DOHH2 (cell line): ENCODE results near the gene TEX2.

Source experiments
- EZH2phosphoT487 ChIP-seq: fragments of 200-600 bp; sonication (generic); IDR thresholded peaks from 2 replicates; pipeline ENCODE4 v1.6.1; 2017; ENCODE audit warnings: borderline replicate concordance, mild to moderate bottlenecking, antibody characterized with exemption, low read length, moderate library complexity, mixed read lengths
- TF ChIP-seq, protein P1 (sequence below): fragments of 200-600 bp; sonication (generic); IDR thresholded peaks from one replicate; pipeline ENCODE4 v1.5.1; 2014; ENCODE audit warnings: antibody characterized with exemption, mild to moderate bottlenecking, low read depth, low read length; ENCODE audit not compliant: poor library complexity, severe bottlenecking

DNA sequence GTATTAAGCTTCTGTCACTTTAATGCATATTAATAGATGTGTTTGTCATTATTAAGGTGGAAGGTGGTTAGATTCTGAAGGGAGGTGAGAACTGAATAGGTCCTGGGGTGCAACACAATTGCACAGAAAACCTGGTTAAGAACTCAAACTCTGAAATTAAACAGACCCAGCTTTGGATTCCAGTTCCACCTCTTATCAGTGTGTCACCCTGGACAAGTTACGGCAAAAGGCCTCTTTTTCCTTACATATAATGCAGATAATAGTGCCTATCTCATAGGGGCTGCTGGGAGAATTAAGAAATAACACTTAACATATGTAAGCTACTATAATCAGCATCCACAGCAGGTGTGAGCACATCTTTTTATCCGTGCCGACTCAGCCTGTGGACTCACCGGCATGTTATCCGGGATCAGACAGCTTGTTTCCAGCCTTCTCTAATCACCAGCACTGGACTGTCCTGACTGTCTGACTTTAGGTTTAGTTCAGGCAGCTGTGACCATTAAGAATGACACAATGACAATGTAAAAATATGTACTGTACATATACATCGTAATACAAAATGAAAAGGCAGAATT is 31.4 kb downstream of the TEX2 start:
- TF ChIP-seq, protein P1, sequence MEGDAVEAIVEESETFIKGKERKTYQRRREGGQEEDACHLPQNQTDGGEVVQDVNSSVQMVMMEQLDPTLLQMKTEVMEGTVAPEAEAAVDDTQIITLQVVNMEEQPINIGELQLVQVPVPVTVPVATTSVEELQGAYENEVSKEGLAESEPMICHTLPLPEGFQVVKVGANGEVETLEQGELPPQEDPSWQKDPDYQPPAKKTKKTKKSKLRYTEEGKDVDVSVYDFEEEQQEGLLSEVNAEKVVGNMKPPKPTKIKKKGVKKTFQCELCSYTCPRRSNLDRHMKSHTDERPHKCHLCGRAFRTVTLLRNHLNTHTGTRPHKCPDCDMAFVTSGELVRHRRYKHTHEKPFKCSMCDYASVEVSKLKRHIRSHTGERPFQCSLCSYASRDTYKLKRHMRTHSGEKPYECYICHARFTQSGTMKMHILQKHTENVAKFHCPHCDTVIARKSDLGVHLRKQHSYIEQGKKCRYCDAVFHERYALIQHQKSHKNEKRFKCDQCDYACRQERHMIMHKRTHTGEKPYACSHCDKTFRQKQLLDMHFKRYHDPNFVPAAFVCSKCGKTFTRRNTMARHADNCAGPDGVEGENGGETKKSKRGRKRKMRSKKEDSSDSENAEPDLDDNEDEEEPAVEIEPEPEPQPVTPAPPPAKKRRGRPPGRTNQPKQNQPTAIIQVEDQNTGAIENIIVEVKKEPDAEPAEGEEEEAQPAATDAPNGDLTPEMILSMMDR, result no peak
- no peak for TF ChIP-seq EZH2phosphoT487
